ENCODE data around the gene EIF3L.

The EIF3L gene

GRCh38 chr22:37817705-37818408 lies 31.4 kb upstream of the EIF3L start:
- DNase-seq (ENCODE audit: low spot score): peak; percentile 78

- DNase-seq (ENCODE audit: low spot score): no peak
Observed at GRCh38 chr22:37818409-37819104, 30.7 kb upstream of the EIF3L start.

DNA sequence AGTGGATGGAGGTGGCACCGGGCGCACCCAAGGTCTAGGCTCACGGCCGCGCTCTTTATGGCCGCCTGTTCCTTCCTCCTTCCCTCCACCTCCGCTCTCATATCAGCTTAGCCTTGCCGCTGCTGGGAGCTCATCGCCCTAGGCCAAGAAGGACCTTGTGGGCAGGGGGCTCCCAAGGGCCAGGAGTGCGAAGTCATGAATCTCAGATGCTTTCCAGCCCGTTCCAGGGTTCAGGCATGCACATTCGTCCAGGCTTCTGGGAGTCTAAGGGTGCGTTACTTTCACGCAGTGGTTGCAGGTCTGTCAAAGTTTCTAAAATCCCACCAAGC lies 30.1 kb upstream of the EIF3L start:
- DNase-seq (ENCODE audit: low spot score): no peak

DNA sequence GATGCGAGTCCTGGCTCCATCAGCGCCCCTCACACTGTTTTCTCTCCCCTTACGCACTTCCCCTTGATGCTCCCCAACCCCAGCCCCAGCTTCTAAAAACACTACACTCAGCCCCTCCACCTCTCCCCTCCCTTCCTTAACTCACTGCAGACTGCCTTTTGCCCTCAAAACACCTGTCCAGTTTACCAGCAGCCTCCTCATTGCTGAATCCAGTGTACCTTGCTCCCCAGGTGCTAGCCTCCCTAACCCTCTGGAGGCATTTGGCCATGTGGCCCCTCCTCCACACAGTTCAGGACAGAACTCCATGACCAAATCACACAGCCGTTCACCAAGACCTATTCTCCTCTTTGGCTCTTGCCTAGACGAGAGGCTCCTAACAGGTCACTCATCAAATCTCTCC lies 28.9 kb upstream of the EIF3L start:
- DNase-seq (ENCODE audit: low spot score): no peak

GRCh38 chr22:37822079-37822833 lies 27.0 kb upstream of the EIF3L start:
- DNase-seq (ENCODE audit: low spot score): no peak

- no peak for DNase-seq (ENCODE audit: low spot score)
Observed at GRCh38 chr22:37823134-37823985, 25.9 kb upstream of the EIF3L start, which contains the start of gene GALR3. Gene GALR3 (plus strand): TSS chr22:37823382. CDS start chr22:37823407, 25 bp downstream.

DNA sequence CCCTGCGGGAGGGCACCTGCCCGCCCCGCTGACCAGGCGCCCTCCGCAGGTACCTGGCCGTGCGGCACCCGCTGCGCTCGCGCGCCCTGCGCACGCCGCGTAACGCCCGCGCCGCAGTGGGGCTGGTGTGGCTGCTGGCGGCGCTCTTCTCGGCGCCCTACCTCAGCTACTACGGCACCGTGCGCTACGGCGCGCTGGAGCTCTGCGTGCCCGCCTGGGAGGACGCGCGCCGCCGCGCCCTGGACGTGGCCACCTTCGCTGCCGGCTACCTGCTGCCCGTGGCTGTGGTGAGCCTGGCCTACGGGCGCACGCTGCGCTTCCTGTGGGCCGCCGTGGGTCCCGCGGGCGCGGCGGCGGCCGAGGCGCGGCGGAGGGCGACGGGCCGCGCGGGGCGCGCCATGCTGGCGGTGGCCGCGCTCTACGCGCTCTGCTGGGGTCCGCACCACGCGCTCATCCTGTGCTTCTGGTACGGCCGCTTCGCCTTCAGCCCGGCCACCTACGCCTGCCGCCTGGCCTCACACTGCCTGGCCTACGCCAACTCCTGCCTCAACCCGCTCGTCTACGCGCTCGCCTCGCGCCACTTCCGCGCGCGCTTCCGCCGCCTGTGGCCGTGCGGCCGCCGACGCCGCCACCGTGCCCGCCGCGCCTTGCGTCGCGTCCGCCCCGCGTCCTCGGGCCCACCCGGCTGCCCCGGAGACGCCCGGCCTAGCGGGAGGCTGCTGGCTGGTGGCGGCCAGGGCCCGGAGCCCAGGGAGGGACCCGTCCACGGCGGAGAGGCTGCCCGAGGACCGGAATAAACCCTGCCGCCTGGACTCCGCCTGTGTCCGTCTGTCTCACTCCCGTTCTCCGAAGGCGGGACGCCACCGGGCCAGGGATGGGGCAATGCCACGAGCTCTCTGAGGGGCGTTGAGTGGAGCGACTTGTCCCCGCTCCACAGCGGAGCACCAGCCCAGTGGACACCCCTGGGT lies 24.3 kb upstream of the EIF3L start:
- no peak for DNase-seq (ENCODE audit: low spot score)

- peak; percentile 51 for DNase-seq (ENCODE audit: low spot score)
Observed at GRCh38 chr22:37827056-37827455, 22.2 kb upstream of the EIF3L start.

GRCh38 chr22:37830093-37830842 lies 19.0 kb upstream of the EIF3L start:
- no peak for DNase-seq (ENCODE audit: low spot score)

DNA sequence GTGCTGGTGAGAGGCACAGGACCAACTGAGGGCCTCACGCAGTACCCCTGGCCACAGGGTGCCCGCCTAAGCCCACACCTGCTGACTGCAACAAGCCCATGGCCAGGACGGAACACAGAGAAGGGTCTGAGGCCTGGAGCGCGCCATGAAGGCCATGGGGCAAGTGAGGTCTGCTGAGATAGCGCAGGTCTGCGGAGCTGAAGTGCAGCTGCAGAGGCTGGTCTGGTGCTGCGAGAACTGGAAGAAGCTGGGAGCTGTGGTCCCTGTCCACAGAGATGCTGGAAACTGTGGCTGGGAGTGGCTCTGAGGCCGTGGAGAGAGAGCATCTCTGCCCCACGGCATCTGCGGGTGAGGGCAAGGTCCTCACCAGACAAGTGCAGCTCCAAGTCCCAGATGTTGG lies 17.7 kb upstream of the EIF3L start:
- no peak for DNase-seq (ENCODE audit: low spot score)

GRCh38 chr22:37832022-37832857 lies 17.0 kb upstream of the EIF3L start:
- DNase-seq (ENCODE audit: low spot score): no peak

- no peak for DNase-seq (ENCODE audit: low spot score)
Observed at GRCh38 chr22:37842015-37842793, 7.0 kb upstream of the EIF3L start.

- no peak for DNase-seq (ENCODE audit: low spot score)
Observed at GRCh38 chr22:37843741-37844089, 5.5 kb upstream of the EIF3L start.

GRCh38 chr22:37844904-37845329 lies 4.3 kb upstream of the EIF3L start:
- DNase-seq (ENCODE audit: low spot score): no peak

- DNase-seq (ENCODE audit: low spot score): no peak
Observed at GRCh38 chr22:37846433-37846832, 2.8 kb upstream of the EIF3L start.

GRCh38 chr22:37848587-37849088 lies 581 bp upstream of the EIF3L start:
- no peak for DNase-seq (ENCODE audit: low spot score)

GRCh38 chr22:37850801-37851200 lies 1.6 kb downstream of the EIF3L start:
- DNase-seq (ENCODE audit: low spot score): no peak

GRCh38 chr22:37852418-37852817 lies 3.2 kb downstream of the EIF3L start:
- DNase-seq (ENCODE audit: low spot score): no peak
